A673 (cell line): ENCODE results near the gene ANKS1B. TPM values are rescaled to one million over a fixed set of nuclear protein-coding genes. Genes with fewer than 3 reads are reported as not detected.

ENCODE experiments used
- BruUV-seq: library from RNA; stranded (reverse); fragments of 400-500 nt; replicated peaks from 2 replicates; lab custom pipeline; 2021; lab: Mats Ljungman, UMichigan
- CTCF ChIA-PET: fragments of 300-600 bp; sonication (Branson Sonifier 250); formaldehyde crosslinking; loops from one replicate; lab custom pipeline; 2022; ENCODE audit warnings: antibody characterized with exemption; lab: Charles Lee
- POLR2A ChIA-PET: fragments of 300-600 bp; sonication (Branson Sonifier 250); formaldehyde crosslinking; loops from one replicate; lab custom pipeline; 2022; ENCODE audit warnings: antibody characterized with exemption; ENCODE audit not compliant: low non-redundant PET; lab: Charles Lee
- DNase-seq: peaks from one replicate; pipeline ENCODE4 v3.0.0-alpha.2; 2015; ENCODE audit warnings: low spot score
- H3K27ac ChIP-seq: fragments of 200-600 bp; sonication (generic); 2 replicates; pipeline ENCODE4 v1.5.1; 2016; ENCODE audit warnings: mixed run types, low read depth, mild to moderate bottlenecking, mixed read lengths, antibody characterized with exemption, low read length; ENCODE audit not compliant: poor library complexity, severe bottlenecking
- H3K27me3 ChIP-seq: fragments of 200-600 bp; sonication (generic); replicated peaks from 2 replicates; pipeline ENCODE4 v1.6.1; 2017; ENCODE audit warnings: mixed run types, low read depth, mild to moderate bottlenecking, mixed read lengths, antibody characterized with exemption, low read length; ENCODE audit not compliant: insufficient read depth, poor library complexity
- H3K36me3 ChIP-seq: fragments of 200-600 bp; sonication (generic); 2 replicates; pipeline ENCODE4 v1.6.1; 2016; ENCODE audit warnings: mixed run types, mild to moderate bottlenecking, mixed read lengths, antibody characterized with exemption, low read length; ENCODE audit not compliant: insufficient read depth, poor library complexity, severe bottlenecking
- H3K4me1 ChIP-seq: fragments of 200-600 bp; sonication (generic); 2 replicates; pipeline ENCODE4 v1.6.1; 2017; ENCODE audit warnings: mixed run types, mild to moderate bottlenecking, mixed read lengths, antibody characterized with exemption, low read length; ENCODE audit not compliant: insufficient read depth, poor library complexity, severe bottlenecking
- H3K4me3 ChIP-seq: fragments of 200-600 bp; sonication (generic); 2 replicates; pipeline ENCODE4 v1.5.1; 2016; ENCODE audit warnings: low read depth, mixed run types, mild to moderate bottlenecking, mixed read lengths, low read length; ENCODE audit not compliant: poor library complexity, severe bottlenecking
- H3K9me3 ChIP-seq: fragments of 200-600 bp; sonication (generic); 2 replicates; pipeline ENCODE4 v1.6.1; 2016; ENCODE audit warnings: mixed run types, low read depth, mild to moderate bottlenecking, mixed read lengths, antibody characterized with exemption, low read length; ENCODE audit not compliant: poor library complexity, severe bottlenecking
- CTCF ChIP-seq: fragments of 300-800, 200-600 bp; sonication (generic); conservative IDR thresholded peaks from 2 replicates; pipeline ENCODE4 v1.5.1; 2017; ENCODE audit warnings: low read depth, mild to moderate bottlenecking, antibody characterized with exemption, low read length, moderate library complexity, mixed read lengths
- EZH2 ChIP-seq: fragments of 200-600 bp; sonication (generic); IDR thresholded peaks from 2 replicates; pipeline ENCODE4 v1.6.1; 2017; ENCODE audit warnings: borderline replicate concordance, low read depth, mild to moderate bottlenecking, mixed read lengths, antibody characterized with exemption, low read length; ENCODE audit not compliant: poor library complexity, severe bottlenecking
- intact Hi-C: fragments of 100-400 bp; cut with micrococcal nuclease; formaldehyde crosslinking; loops from one replicate; pipeline ENCODE4 v1.10.0; 2022; ENCODE audit not compliant: unreplicated experiment
- total RNA-seq: library from RNA; stranded (reverse); gene quantifications from 2 replicates; pipeline ENCODE4 v1.2.3, GENCODE V29; 2021

The ANKS1B gene
- total RNA-seq, 1 experiment from 2014 or later: 0.99 TPM

GRCh38 chr12:99476956-99477355 is 507.8 kb downstream of the ANKS1B start:
- no peak for DNase-seq
- H3K9me3 ChIP-seq: no peaks in the 10 kb centered on the region
- H3K27ac ChIP-seq: no peak overlapping the region
- no TSS peak for BruUV-seq
- H3K27me3 ChIP-seq: no peaks in the 10 kb centered on the region
- CTCF ChIA-PET: no interaction called here
- no peaks in the 10 kb centered on the region for H3K4me1 ChIP-seq
- no peak overlapping the region for H3K4me3 ChIP-seq
- POLR2A ChIA-PET: no interaction called here
- intact Hi-C loops: no loop called here
- TF ChIP-seq EZH2 (no peak), CTCF (no peak)
- H3K36me3 ChIP-seq: no peaks in the 10 kb centered on the region

GRCh38 chr12:99455350-99456035 is 529.2 kb downstream of the ANKS1B start:
- Histone ChIP-seq H3K27me3 (no peaks in the 10 kb centered on the region), H3K9me3 (no peaks in the 10 kb centered on the region), H3K4me1 (no peaks in the 10 kb centered on the region), H3K4me3 (no peak overlapping the region), H3K27ac (no peak overlapping the region), H3K36me3 (no peaks in the 10 kb centered on the region)
- CTCF ChIA-PET: no interaction called here
- POLR2A ChIA-PET: no interaction called here
- TF ChIP-seq CTCF (no peak), EZH2 (no peak)
- no TSS peak for BruUV-seq
- intact Hi-C loops: no loop called here
- peak; percentile 52 for DNase-seq

GRCh38 chr12:99454539-99455172 is 530.1 kb downstream of the ANKS1B start:
- no peak for DNase-seq
- TF ChIP-seq EZH2 (no peak), CTCF (no peak)
- POLR2A ChIA-PET: no interaction called here
- intact Hi-C loops: no loop called here
- H3K36me3 ChIP-seq: no peaks in the 10 kb centered on the region
- no TSS peak for BruUV-seq
- no peak overlapping the region for H3K27ac ChIP-seq
- H3K4me1 ChIP-seq: no peaks in the 10 kb centered on the region
- no peaks in the 10 kb centered on the region for H3K9me3 ChIP-seq
- H3K27me3 ChIP-seq: no peaks in the 10 kb centered on the region
- CTCF ChIA-PET: no interaction called here
- no peak overlapping the region for H3K4me3 ChIP-seq
